Peyer's patch (tissue), 4 donors: Measurements from ENCODE around the gene TMEM107.

Experiments used
- CTCF ChIP-seq, 6 experiments: fragments of 450-650 bp in 4 of 6; fragments of 200-600 bp in 2 of 6; sonication (generic) in 1 of 6; IDR thresholded peaks; one replicate each; pipeline ENCODE4 v1.5.1; 2017 to 2019; ENCODE audit warnings: antibody characterized with exemption in 6 of 6, mild to moderate bottlenecking in 3 of 6, moderate library complexity in 1 of 6
- POLR2A ChIP-seq, 2 donors: fragments of 450-650 bp; IDR thresholded peaks; one replicate each; pipeline ENCODE4 v1.5.1; 2017; ENCODE audit warnings: antibody characterized with exemption in 2 of 2, mild to moderate bottlenecking in 2 of 2, moderate library complexity in 2 of 2

GRCh38 chr17:8221663-8222379, 45.6 kb upstream of the TMEM107 start:
- TF ChIP-seq CTCF (IDR thresholded peaks at IDR 0.05) = no peak
- no peak for TF ChIP-seq POLR2A (IDR thresholded peaks at IDR 0.05)
